HG03432 (cell line): Measurements from ENCODE around the gene SNX8.

Experiments used
- ATAC-seq: cut with Tn5 transposase; IDR thresholded peaks from one replicate; pipeline ENCODE4 v1.9.1; 2021; ENCODE audit warnings: mild to moderate bottlenecking, moderate library complexity; ENCODE audit not compliant: unreplicated experiment

Gene SNX8

DNA sequence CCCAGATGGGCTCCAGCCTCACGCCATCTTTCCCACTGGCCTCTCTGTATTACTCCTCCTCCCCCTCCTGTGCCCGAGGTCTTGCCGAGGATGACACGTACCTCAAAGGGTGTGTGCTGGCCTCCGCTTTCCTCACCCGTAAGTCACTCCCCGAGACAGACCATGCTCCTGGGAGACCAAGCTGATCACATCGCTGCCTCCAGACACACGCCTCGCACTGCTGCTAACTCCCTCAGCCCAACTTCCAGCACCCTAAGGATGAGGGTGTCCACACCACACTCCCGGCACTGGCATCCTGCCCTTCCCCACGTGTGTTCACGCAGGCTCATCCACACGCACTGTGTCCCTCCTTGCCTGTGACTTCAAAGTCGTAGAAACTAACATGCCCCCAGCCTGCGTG lies 105.5 kb downstream of the SNX8 start:
- ATAC-seq: no peak

DNA sequence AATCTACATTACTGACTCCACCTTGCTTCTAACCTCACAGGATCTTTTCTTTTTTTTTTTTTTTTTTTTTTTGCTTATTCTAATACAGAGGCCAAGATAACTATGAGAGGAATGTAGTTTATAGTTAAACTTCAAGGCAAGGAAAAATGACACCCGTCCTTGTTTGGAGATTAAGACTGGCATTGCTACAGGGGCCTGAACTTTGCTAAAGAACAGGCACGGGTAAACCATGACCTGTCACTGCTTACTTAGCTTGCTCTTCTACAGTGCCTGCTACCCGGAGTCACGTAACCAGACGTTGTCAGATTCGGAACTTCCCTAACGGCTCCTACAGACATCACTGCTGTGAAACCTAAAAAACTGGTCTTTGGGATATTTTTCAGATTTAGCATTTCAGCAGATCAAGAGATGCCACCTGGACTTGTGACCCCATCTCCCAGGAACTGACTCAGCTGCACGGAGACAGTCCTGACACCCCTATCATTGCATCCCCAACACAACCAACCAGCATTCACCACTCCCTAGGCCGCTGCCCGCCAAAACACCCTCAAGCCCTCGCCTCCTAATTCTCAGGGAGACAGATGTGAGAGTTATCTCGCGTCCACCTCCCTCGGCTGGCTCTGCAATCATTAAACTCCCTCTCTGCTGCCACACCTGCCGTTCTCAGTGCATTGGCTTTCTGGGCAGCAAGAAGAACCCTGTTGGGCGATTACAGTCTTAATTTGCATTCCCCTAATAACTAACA lies 109.0 kb downstream of the SNX8 start:
- no peak for ATAC-seq

DNA sequence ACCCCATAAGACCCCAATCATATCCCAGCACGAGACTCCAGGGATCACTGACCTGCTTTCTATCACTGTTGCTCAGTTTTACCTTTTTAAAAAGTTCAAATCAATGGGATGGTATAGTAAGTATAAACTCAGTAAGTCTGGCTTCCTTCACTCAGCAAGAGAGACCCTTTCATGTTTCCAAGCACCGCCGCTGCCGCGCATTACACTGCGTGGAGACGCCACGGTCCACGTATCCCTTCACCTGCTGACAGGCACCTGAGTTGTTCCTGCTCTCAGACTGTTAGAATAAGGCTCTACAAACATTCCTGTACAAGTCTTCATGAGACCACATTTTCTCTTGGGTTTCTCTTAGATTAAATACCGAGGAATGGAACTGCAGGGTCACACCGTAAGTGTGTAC lies 109.8 kb downstream of the SNX8 start:
- ATAC-seq: no peak

DNA sequence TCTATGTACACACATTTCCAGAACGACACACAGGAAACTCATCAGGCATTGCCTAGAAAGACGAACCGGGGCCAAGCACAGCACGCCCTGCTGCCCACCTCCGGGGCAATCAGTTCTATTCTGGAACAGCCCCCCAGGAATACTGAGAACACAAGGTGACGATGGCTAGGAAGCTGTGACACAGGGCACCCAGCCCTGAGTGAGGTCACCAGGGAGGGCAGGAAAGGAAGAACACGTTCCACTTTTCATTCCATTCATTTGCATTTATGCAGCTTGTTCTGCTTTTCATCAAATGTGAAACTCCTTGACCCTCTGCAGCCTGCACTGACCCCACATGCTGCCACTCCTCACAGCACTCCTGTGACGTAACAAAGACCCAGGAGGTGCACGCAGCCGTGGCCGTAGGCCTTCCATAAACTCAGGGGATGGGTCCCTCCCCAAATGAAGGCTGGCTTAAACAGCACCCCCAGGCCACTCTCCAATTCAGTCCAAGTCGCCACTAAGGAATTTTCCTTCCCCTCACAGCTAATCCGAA lies 110.4 kb downstream of the SNX8 start:
- ATAC-seq: no peak

DNA sequence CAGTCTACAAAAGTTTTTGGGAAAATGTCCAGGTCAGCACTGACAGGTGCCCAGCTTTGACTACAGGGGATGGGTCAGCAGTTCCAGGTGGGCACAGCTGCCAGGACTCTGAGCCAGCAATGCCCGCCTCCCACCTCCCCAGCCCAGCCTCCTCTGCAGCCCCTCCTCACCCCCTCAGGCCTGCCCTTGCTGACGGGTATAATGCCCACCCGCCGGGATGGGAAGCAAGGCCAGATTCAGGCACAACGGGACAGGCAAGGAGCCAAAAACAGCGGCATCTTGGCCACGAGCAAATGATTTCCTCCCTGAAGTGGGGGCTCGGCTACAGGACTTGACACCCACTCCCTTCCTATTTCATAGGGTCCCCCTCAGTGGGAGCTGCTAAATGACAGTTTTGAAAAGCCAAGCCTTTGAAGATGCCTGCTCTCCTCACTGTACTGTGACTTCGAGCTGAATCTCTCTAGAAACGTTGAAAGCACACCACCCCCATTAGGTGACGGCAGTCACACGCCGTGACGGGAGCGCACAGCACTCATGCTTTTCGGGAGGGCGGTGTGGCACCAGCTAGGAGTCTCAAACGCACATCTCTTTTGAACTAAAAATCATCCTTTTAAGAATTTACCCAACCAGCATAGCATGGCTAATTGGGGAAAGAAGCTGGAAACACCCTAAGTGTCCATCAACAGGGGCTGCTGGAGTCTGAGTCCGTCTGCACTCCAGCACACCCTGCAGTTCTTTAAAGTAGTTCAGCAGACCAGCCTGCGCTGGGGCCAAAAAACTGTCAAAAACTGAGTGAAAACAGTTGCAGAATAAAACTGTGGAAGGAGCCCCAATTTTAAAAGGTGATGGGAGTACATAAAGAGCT lies 111.1 kb downstream of the SNX8 start:
- ATAC-seq: no peak

DNA sequence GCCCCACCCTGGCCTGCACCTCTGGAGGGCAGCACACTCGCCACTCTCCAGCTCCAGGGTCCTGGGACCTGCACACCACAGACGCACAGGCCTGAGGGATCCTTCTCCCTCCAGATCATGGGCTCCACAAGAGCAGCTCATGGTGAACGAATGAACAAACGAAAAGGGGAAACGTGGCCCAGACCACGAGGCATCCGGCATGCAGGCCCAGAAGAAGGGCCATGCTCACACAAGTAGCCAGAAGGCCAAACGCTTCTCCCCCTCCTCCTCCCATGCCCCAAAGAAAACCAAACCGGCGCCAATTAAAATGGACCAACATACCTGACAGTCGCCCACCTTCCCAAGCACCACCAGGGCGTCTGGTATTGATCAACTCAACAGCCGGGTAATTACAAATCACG lies 111.9 kb downstream of the SNX8 start:
- no peak for ATAC-seq
